Non-pigmented ciliary epithelial cell (primary cell): ENCODE results near the gene AKAP10.
A peak's percentile ranks its signal among the peaks of the same experiment; 100 is the strongest.
"Not testable (repeated sequence)": the region's sequence is repeated elsewhere in the genome, so short reads cannot be mapped to it uniquely, and the experiment has no call there.

Experiments used
- DNase-seq: peaks from one replicate; pipeline ENCODE4 v3.0.0-alpha.2; 2010; ENCODE audit warnings: low read depth

Gene AKAP10

DNA sequence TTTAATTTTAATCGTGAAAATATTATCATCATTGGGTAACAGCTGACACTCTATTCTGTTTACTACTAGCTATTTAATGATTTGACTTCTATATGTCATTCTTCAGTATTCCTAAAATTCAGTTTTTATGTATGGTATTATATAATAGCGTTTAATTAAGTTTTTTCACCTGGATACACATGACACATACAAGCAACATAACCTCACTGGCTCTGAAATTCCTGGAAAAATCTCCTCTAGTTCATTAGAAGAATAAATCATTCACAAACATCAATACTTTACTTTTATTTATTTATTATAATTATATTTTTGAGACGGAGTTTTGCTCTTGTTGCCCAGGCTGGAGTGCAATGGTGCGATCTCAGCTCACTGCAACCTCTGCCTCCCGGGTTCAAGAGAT is 44.0 kb downstream of the AKAP10 start:
- DNase-seq: no peak

DNA sequence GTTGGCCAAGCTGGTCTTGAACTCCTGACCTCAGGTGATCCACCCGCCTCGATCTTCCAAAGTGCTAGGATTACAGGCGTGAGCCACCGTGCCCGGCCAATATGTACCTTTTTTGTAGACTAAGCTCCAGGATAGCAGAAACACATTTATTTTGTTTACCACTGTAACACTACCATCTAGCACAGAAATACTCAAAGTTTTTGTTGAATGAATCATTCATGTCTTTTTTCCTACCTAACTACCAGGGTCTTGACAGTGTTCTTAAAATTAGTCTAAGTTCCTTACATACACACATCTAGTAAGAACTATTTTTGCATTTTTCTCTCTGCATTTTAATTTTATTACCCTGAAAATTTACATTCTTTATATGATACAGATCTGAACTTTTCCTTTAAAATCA is 44.4 kb downstream of the AKAP10 start:
- no peak for DNase-seq

DNA sequence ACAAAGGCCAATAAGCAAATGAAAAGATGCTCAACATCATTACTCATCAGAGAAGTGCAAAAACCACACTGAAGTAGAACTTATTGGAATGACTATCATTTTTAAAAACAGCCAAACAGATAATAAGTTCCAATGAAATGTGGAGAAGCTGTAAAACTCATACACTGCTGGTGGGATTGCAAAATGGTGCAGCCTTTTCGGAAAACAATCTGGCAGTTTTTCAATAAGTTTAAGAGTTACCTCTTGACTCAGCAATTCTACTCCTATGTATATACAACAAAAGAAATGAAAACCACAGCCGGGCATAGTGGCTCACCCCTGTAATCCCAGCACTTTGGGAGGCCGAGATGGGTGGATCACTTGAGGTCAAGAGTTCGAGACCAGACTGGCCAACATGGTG is 49.3 kb downstream of the AKAP10 start:
- no peak for DNase-seq

DNA sequence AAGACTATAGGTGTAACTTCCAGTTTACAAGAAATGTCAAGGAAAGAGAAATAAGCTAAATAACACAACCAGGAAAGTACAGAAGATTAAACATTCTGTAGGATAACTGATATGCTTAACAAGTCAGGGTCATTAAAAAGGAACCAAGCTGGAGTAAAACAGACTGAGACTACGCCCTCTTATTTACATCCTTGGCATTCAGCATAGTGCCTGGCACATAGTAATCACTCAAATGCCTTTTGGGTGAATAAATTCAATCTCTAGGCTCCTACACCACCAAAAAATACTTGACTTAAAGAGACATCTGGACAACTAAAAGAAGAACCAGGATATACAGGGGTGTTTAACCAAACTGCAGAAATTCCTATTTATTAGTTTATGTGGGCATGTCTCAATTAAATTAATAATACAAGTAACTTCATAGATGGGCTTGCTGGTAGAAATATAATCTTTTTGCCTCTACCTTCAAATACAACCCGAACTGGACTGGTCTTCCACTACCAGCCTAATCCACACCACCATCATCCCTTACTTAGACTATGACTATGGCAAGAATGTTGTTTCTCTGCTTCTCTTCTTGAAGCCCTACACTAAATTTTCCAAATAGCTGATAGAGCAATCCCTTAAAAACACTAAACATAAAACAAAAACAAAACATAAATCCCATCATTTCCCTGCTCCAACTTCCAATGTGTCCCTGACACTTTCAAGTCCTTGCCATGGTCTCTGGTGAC is 62.2 kb downstream of the AKAP10 start:
- DNase-seq: no peak

DNA sequence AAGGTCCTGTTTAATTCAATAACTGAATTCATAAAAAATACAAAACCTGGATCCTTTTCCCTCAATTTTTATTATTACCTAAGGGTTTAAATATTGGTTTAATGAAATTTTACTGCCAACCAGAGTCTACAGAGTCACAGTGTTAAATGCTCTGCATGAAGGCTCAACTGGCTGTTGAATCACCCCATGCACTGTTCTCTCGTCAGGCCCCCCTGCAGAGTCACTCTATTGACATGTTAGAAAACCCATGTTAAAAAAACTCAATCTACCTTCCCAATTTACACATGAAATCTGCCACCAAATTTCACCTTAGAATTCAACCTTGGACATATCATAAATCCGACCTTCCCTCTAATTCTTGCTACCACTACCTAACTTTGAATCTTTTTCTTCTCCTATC is 66.6 kb downstream of the AKAP10 start:
- no peak for DNase-seq

DNA sequence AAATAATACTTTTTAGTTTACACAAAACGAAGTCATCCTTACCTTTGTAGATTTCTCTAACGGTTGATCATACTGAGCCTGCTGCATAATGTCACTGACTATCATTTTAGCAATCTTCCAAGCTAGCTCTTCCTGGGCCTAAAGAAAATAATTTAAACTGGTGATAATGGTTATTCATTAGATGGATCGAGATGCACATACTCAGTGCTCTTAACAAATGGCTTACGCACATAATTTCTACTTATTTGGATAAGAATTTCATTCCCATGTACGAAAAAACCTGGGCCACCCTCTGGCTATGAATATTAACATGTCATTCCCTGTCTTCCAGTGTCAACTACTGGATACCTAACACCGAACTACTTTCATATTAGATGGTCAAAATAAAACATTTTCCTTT is 68.5 kb downstream of the AKAP10 start:
- no peak for DNase-seq

DNA sequence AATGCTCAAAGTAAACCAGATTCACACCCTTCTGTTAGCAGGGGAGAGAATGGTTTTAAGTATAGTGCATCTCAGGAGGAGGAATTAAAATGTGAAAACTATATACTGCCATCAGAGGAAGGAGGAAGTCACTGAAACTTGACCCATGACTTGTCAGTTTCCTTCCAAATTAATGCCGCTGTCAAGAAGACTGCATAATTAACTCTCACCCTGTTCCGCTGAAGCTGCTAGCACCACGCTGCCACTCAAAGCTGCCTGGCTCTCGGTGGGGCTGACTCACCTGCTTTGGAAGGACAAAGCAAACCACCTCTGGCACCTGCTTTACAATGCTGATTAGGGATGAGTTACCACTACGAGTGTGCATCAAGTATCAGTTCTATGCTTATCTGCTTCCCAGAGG is 72.1 kb downstream of the AKAP10 start:
- DNase-seq: no peak

DNA sequence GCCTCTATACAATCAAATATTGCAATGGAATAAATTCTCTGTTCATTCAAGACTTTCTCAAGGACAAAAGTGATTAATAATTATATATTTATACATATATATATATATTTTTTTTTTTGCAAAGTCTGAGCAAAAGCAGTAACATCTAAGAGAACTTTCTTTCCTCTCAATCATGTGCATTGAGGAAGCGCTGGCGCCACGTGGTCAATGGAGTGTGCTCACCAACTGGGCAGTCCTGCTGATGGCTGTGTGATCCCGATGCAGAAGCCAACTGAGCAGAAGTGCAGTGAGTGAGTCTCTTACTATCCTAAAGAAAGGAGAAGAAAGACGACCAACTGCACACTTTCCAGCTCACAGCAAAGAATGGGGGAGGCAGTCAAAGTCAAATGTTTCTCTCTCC is 72.7 kb downstream of the AKAP10 start:
- no peak for DNase-seq

DNA sequence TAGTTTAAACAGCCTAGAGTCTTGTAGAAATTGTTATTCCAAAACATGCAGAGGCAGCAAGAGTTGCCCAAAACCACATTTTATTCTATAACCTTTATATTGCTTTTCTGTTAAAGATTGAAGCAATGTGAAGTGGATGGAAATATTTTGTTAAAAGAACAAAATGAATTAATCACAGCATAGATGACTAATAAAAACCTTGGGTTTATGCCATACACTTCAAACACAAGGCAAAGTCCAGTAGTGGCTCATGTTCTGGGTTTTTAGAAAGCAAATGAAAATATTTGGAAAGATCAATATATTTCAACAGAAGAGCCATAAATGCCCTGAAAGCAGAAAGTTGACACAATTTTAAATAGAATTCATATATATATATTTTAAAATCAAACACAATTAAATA is 73.2 kb downstream of the AKAP10 start:
- DNase-seq: no peak

DNA sequence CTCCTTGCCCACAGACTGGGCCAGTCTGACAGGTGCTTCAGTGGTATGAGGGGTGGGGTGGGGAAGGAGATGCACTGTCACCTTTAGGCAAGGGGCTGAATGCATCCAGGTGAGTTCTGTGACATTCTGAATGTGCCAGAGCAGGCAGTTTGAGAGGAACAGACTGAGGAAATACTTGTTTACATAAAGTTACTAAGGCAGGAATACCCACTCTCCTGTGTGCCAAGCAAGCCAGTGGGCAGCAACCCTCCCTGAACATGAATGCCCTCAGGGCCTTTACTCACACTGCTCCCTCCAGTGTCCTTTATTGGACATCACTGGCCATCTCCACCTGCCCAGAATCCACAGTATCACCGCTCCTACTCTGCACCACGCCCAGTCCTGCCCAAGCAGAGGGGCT is 76.8 kb downstream of the AKAP10 start:
- no peak for DNase-seq

DNA sequence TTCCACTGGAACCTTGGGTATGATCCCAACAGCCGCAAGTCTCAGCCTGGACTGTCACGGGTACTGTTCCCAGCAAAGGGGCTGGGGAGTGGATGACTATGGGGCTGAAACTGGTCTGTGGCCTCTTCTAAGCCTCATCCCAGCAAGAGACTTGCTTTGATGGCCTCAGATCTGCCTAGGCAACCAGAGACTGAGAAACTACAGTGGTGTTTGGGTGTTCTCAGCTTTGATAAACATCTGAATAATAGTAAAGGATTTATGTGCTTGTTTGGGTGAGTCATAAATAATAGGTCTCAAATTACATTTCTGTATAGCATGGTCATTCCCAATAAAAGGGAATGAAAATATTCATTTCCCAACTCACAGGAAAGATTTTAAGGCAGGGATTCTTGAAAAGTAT is 79.7 kb downstream of the AKAP10 start:
- DNase-seq: peak; percentile 40

DNA sequence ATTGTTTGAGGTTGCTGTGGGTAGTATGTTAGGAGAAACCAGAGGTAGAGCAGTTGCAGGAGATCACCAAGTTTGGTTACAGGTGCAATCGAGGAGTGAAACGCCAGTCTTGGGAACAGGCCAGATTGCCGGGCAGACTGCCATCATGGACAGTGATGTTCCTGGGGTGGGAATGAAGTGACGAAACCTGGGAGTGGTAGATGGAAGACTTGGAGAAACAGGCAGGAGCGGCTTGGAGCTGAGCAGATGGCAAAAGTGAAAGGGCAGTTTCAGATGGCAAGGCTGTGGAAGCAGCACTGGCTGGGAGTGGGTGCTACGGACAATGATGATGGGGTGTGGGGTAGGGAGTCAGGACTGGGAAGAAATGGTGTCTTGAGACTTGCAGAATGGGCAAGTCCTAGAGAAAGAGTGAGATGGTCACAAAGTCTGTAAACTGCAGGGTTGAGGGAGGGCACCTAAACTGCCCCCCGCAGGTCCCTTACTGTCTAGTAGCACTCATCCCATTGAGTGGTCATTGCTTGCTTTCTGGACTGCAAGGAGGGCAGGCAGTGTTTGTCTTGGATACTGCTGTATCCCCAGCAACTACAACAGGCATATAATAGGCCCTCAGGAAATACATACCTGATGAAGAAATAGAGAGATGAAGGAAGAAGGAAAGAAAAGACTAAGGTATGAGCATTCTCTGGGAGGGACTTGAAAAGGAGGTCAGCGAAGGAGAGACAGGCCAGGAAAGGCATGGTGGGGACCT is 80.4 kb downstream of the AKAP10 start:
- no peak for DNase-seq

DNA sequence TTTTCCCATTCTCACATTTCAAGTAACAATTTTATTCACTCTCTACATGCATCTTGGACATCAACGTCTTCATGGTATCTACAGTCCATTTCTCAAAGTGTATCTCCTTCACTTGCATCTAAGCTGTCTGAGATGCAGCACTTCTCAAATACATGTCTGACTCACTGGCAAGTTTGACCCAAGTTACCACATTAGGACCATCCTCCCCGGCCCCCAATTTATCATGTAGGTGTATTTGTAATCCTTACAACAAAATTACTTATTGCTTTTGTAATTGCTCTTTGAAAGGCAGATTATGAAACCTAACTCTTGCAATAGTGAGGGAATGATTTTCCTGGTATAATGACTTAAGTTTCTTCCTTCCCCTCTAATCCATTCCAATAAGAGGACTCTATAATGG is 80.9 kb downstream of the AKAP10 start:
- DNase-seq: no peak

DNA sequence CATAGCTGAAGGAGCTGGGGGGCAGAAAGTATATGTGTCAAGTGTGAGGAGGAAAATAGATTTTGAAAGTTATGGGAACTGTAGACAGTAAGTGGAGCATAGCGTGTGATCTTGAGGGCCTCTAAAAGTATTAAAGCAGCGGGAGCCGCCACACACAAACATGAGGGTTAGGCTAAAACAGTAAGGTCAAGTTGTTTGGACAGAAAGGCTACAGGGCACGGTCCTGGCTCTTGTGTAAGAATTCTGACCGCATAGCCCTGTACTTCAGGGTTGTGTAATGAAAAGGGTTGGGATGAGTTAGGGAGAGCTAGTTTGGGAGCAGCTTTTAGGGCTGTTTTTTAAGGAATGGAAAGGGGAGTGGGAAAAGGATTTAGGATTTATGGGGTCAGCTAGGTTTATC is 87.1 kb downstream of the AKAP10 start:
- DNase-seq: not testable (repeated sequence)

DNA sequence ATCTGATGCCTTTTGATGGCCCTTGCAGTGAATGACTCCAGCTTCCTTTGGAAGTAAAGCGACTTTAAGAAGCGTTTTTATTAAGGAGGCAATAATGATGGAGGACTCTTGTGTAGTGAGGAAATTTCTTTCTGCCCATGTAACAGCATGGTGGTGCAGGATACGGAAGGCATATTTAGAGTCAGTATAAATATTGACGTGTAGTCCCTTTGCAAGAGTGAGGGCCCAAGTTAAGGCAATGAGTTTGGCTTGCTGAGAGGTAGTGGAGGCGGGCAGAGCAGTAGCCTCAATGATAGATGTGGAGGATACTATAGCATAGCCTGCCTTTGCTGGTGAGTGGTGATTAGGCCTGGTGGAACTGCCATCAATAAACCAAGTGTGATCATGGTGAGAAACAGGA is 87.6 kb downstream of the AKAP10 start:
- DNase-seq: not testable (repeated sequence)

DNA sequence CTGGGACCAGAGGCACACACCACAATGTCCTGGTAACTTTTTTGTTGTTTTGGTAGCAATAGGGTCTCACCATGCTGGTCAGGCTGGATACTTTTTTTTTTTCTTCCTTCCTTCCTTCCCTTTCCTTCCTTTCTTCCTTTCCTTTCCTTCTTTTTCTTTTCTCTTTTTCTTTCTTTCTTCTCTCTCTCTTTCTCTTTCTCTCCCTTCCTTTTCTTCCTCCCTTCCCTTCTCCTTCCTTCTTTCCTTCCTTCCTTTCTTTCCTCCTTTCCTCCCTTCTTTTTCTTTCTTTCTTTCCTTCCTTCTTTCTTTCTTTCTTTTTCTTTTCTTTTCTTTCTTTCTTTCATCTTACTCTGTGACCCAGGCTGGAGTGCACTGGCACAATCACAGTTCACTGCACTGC is 91.5 kb downstream of the AKAP10 start:
- no peak for DNase-seq

DNA sequence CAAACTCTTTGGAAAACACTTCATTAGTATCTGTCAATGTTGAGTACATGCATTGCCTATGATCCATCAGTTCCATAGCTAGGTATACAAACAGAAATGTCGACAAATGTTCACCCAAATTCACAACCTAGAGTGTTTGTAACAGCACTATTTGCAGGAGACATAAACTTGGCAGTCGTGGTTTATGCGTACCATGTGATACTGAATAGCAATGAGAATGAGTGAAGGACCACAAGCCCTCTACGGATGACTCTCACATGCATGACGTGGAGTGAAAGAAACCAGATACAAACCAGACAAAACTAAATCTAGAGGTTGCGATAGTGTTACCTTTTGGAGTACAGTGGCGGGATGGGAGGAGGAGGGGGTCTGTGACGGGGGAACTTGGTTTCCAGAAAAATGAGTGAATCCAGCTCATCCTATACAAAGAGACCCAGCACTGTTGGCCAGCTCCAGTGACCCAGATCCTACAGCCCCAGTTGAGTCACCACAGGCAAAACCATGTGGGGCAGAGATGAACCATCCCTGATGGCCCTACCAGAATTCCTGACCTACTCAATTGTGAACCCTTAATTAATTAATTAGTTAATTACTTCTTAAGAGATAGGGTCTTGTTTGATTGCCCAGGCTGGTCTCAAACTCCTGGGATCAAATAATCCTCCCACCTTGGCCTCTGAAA is 94.0 kb downstream of the AKAP10 start:
- no peak for DNase-seq

DNA sequence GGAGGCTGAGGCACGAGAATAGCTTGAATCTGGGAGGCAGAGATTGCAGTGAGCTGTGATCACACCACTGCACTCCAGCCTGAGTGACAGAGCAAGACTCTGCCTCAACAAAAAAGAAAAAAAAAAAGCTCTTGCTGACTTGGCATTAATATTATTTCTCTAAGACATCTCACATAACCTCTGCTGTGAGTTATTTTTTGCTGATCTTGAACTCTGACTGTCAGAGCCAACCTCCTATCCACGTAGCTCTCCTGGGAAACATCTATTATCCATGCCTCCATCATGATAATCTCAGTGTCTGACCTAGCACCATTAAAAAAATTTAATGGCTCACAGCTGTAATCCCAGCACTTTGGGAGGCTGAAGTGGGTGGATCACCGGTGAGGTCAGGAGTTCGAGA is 97.2 kb downstream of the AKAP10 start:
- DNase-seq: no peak

DNA sequence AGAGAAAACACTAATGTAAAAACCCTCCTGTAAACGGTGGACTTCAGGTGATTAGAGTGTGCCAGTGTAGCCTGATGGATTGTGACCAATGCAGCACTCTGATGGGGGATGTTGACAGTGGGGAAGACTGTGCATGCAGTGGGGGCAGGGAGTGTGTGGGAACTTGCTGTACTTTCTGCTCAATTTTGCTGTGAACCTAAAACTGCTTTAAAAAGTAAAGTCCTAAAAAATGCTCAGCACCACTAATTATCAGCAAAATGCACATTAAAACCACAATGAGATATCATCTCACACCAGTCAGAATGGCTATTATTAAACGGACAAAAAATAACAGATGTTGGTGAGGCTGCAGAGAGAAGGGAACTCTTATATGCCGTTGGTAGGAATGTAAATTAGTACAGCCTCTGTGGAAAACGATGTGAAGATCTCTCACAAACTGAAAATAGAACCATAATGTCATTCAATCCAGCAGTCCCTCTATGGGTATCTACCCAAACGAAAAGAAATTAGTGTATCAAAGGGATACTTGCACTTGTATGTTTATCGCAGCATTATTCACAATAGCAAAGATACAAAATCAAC is 100.2 kb downstream of the AKAP10 start:
- DNase-seq: no peak

DNA sequence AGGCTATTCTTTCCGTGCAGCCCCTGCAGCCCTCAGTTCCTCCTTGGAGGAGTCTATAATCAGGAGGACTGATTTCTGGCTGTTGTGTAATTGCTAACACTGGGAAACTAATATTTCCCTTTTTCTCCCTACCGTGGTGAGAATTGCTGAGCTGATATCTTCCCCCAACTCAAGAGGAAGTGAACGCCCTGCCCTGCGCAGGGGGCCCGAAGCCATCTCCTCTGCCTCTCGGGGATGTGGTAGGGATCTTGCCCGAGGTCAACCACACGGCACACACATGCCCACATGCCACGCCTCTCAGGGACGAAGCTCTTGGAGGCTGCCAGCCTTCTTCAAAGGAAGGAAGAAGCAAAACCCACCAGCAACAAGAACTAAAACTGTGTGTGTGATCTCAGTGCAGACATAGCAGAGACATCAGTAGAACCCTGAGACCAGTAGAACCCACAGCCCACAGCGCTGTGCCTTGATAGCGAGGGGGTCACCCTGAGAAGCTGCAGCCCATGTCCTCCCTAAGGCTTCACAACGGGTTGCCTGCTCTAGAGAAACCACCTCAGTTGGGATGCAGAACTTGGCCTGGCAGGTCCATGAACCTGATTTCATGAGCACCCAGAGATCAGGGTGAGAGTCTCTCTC is 101.0 kb downstream of the AKAP10 start:
- DNase-seq: no peak

DNA sequence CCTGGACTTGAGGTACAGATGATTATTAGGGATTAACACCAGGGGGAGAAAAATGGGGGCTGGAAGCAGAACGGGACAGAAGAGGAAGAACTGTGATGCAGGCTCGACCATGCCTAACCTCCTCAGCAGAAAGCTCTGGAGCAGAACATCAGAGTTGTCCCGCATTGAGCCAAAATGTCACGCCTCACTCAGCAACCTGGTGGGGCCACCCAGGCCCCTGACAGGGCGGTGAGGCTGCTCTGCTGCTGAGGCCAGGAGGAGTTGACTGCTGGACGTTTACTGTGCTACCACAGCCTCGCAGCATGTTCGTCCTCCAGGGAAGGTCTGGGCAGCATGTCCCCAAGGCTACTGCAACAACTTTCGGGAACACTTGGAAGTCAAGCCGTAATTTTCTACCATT is 103.4 kb downstream of the AKAP10 start:
- no peak for DNase-seq

DNA sequence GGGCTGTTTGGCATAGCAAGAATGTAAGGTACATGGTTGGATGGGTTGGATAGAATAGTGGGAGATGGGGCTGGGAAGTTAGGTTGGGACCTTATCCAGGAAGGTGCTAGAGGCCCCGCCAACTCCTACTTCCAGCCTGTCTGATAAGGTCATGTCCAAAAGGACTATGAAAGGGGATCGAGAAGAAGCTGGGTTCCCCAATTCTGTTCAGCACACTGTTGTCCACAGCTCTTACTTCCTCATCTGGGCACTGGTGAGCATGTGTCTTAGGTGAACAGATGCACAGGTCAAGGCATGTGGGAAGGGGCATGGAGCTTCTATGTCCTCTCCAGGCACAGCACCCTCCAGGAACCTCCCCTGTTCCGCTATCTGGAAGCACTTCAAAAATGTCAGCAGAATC is 104.3 kb downstream of the AKAP10 start:
- no peak for DNase-seq

DNA sequence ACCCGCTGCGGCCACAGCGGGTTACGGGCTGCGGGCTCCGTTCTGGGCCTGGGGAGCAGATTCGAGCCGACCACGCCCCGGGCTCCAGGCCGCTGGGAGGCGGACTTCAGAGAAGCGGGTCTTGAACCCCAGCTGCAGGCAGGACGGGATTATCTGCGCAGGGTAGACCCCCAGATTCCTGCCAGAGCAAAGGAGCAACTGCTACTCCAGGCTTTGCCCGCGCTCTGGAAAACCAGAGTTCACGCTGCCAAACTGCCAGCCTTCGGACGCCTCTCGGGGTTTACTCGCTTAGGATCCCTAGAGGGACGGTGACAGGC is 109.6 kb downstream of the AKAP10 start:
- DNase-seq: no peak
